Hepatocyte (in vitro differentiated cells): ENCODE results near the gene HOXD4. TPM values are rescaled to one million over a fixed set of nuclear protein-coding genes. Genes with fewer than 3 reads are reported as not detected.

Source experiments
- DNase-seq: peaks from one replicate; pipeline ENCODE4 v3.0.0-alpha.2; 2016; ENCODE audit warnings: low spot score
- H2AFZ ChIP-seq: fragments of 200-600 bp; sonication (generic); 2 replicates; pipeline ENCODE4 v1.6.0; 2016; ENCODE audit warnings: antibody characterized with exemption, mild to moderate bottlenecking
- H3K27ac ChIP-seq: fragments of 200-600 bp; sonication (generic); 2 replicates; pipeline ENCODE4 v1.5.1; 2016; ENCODE audit warnings: mild to moderate bottlenecking
- H3K27me3 ChIP-seq: fragments of 200-600 bp; sonication (generic); 2 replicates; pipeline ENCODE4 v1.6.1; 2016
- H3K36me3 ChIP-seq: fragments of 200-600 bp; sonication (generic); replicated peaks from 2 replicates; pipeline ENCODE4 v1.5.1; 2016; ENCODE audit warnings: low read depth; ENCODE audit not compliant: insufficient read depth
- H3K4me1 ChIP-seq: fragments of 200-600 bp; sonication (generic); 2 replicates; pipeline ENCODE4 v1.5.1; 2016; ENCODE audit warnings: mild to moderate bottlenecking, moderate library complexity; ENCODE audit not compliant: insufficient read depth
- H3K4me2 ChIP-seq: fragments of 200-600 bp; sonication (generic); 2 replicates; pipeline ENCODE4 v1.6.0; 2016
- H3K4me3 ChIP-seq: fragments of 200-600 bp; sonication (generic); 2 replicates; pipeline ENCODE4 v1.5.1; 2016; ENCODE audit warnings: mild to moderate bottlenecking
- H3K79me2 ChIP-seq: fragments of 200-600 bp; sonication (generic); 2 replicates; pipeline ENCODE4 v1.6.0; 2017; ENCODE audit warnings: mild to moderate bottlenecking
- H3K9me2 ChIP-seq: fragments of 200-600 bp; sonication (generic); replicated peaks from 2 replicates; pipeline ENCODE4 v1.6.0; 2017; ENCODE audit warnings: mild to moderate bottlenecking; ENCODE audit not compliant: insufficient read depth
- H3K9me3 ChIP-seq: fragments of 200-600 bp; sonication (generic); 2 replicates; pipeline ENCODE4 v1.5.1; 2016; ENCODE audit warnings: low read depth, mild to moderate bottlenecking
- H4K20me1 ChIP-seq: fragments of 200-600 bp; sonication (generic); 2 replicates; pipeline ENCODE4 v1.6.0; 2016; ENCODE audit warnings: mild to moderate bottlenecking; ENCODE audit not compliant: insufficient read depth, poor library complexity, severe bottlenecking
- EZH2 ChIP-seq: fragments of 200-600 bp; sonication (generic); IDR thresholded peaks from 2 replicates; pipeline ENCODE4 v1.6.1; 2016; ENCODE audit warnings: antibody characterized with exemption, mild to moderate bottlenecking, borderline replicate concordance
- EZH2phosphoT487 ChIP-seq: fragments of 200-600 bp; sonication (generic); IDR thresholded peaks from one replicate; pipeline ENCODE4 v1.6.1; 2018; ENCODE audit warnings: antibody characterized with exemption, mild to moderate bottlenecking, low read depth, moderate library complexity; ENCODE audit not compliant: unreplicated experiment, severe bottlenecking
- WGBS: methylation state at CpG from one replicate; pipeline ENCODE4 v1.1.6; 2016; ENCODE audit warnings: low lambda C conversion rate; ENCODE audit errors: missing lambda C conversion rate; 5-methylcytosine and 5-hydroxymethylcytosine counted together
- polyA plus RNA-seq: library from polyadenylated mRNA; unstranded; fragments of >200 nt; fragmentation: Nextera tagmentation; extraction: Ambion mirVana; gene quantifications from 2 replicates; pipeline ENCODE4 v1.2.1, GENCODE V29; 2016
- total RNA-seq: library from RNA; depleted of rRNA; stranded (reverse); fragments of >200 nt; gene quantifications from 2 replicates; pipeline ENCODE4 v1.2.3, GENCODE V29; 2014
- TF ChIP-seq, protein P1 (sequence below): fragments of 200-600 bp; sonication (generic); IDR thresholded peaks from 2 replicates; pipeline ENCODE4 v1.5.1; 2016; ENCODE audit warnings: antibody characterized with exemption, mild to moderate bottlenecking; ENCODE audit not compliant: poor library complexity

HOXD4 gene
- total and polyA plus RNA-seq, 2 experiments from 2014 or later = 0.70 TPM; not detected in 1

DNA sequence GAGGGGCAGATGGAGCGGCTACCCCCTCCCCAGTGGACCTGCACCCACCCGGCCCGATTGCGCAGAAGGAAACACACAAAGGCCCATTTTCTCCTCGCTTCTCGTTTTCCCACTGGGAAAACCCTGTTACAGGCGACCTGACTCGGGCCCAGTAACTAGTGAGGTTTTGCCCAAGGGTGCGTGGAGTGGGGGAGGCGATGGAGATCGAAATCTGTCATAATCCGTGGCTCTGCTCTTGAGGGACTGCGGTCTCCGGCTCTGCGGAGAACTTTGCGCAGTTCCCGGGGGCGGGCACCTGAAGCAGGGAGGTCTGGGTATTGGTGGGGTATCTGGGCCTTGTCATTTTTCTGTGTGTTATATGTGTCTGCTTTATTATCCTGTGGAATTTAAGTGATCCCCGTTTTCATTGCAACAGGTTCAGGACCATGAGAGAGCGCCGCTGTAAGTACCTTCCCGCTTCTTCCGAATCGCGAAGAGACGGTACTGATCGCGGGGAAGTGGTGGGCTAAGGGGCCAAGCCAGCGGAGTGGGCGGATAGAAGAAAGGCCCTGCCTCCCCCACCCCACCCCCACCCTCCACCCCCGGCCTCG is 4.0 kb upstream of the HOXD4 start:
- Histone ChIP-seq H3K27ac (no peak overlapping the region), H3K4me1 (no peaks in the 10 kb centered on the region), H3K79me2 (no peaks in the 10 kb centered on the region), H3K27me3 (peaks cover 96% of the 10 kb centered on the region), H3K4me3 (no peak overlapping the region), H3K9me2 (no peaks in the 10 kb centered on the region), H4K20me1 (no peaks in the 10 kb centered on the region), H3K9me3 (no peaks in the 10 kb centered on the region), H3K4me2 (no peak overlapping the region), H2AFZ (no peak overlapping the region), H3K36me3 (no peaks in the 10 kb centered on the region)
- no peak for DNase-seq
- TF ChIP-seq, protein P1, sequence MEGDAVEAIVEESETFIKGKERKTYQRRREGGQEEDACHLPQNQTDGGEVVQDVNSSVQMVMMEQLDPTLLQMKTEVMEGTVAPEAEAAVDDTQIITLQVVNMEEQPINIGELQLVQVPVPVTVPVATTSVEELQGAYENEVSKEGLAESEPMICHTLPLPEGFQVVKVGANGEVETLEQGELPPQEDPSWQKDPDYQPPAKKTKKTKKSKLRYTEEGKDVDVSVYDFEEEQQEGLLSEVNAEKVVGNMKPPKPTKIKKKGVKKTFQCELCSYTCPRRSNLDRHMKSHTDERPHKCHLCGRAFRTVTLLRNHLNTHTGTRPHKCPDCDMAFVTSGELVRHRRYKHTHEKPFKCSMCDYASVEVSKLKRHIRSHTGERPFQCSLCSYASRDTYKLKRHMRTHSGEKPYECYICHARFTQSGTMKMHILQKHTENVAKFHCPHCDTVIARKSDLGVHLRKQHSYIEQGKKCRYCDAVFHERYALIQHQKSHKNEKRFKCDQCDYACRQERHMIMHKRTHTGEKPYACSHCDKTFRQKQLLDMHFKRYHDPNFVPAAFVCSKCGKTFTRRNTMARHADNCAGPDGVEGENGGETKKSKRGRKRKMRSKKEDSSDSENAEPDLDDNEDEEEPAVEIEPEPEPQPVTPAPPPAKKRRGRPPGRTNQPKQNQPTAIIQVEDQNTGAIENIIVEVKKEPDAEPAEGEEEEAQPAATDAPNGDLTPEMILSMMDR = no peak
- no peak for TF ChIP-seq EZH2phosphoT487
- WGBS = 37% methylated on average over 32 of the region's 32 CpGs

DNA sequence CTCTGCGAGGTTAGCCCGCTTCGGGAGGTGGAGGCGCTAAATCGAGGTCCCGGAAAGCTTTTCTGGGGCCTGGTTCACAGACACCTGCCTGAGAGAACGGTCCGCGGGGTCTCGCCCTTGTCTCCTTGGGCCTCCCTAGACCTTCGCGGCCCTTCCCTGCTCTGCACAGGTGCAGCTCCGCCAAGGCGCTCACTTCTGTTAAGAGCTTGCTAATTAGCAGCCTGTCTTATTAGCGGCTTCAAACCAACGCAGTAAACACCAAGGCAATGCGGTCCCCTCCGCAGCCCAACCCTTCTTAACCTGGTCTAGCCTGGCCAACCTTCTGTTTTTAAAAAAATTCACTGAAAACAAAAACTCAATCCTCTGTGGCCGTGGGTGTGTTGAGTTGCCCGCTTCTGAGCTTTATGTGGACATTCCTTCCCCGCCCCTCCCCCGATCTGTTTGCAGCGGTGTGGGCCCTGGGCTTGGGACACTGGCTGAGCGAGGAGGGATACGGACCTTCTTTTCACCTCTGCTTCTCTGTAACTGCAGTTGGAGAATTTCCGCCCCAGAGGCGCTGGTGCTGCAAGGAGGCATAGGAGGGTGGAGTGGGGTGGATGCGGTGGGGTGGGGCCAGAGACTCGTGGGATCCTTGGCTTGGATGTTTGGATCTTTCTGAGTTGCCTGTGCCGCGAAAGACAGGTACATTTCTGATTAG is 3.4 kb upstream of the HOXD4 start:
- TF ChIP-seq, protein P1 = no peak
- TF ChIP-seq EZH2 (peak; percentile 95), EZH2phosphoT487 (peak; percentile 85)
- H3K79me2 ChIP-seq = no peaks in the 10 kb centered on the region
- no peak overlapping the region for H2AFZ ChIP-seq
- no peaks in the 10 kb centered on the region for H3K4me1 ChIP-seq
- no peak overlapping the region for H3K4me3 ChIP-seq
- no peaks in the 10 kb centered on the region for H3K36me3 ChIP-seq
- peaks cover 96% of the 10 kb centered on the region for H3K27me3 ChIP-seq
- no peaks in the 10 kb centered on the region for H4K20me1 ChIP-seq
- H3K9me2 ChIP-seq = no peaks in the 10 kb centered on the region
- H3K27ac ChIP-seq = no peak overlapping the region
- no peak overlapping the region for H3K4me2 ChIP-seq
- no peaks in the 10 kb centered on the region for H3K9me3 ChIP-seq
- DNase-seq = no peak
- 25% methylated on average over 31 of the region's 31 CpGs for WGBS

DNA sequence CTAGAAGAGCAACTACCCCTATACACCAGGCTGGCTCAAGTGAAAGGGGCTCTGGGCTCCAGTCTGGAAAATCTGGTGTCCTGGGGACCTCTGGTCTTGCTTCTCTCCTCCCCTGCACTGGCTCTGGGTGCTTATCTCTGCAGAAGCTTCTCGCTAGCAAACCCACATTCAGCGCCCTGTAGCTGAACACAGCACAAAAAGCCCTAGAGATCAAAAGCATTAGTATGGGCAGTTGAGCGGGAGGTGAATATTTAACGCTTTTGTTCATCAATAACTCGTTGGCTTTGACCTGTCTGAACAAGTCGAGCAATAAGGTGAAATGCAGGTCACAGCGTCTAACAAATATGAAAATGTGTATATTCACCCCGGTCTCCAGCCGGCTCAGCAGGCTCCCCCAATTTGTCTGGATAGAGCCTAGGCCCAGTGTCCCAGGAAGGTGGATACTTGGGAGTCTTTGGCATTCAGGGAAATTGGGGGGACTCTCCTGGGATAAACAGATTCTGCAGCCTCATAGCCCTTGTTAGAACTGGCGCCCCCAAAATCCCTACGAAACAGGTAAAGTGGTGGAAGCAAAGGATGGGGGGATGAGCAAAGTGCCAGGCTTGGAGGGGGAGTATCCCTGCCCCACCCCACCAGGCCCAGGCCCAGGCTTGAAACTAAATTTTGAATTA is 2.5 kb upstream of the HOXD4 start:
- H3K4me2 ChIP-seq = no peak overlapping the region
- no peaks in the 10 kb centered on the region for H3K9me3 ChIP-seq
- H3K4me3 ChIP-seq = no peak overlapping the region
- H4K20me1 ChIP-seq = no peaks in the 10 kb centered on the region
- no peaks in the 10 kb centered on the region for H3K36me3 ChIP-seq
- DNase-seq = no peak
- H3K79me2 ChIP-seq = no peaks in the 10 kb centered on the region
- H2AFZ ChIP-seq = no peak overlapping the region
- H3K9me2 ChIP-seq = no peaks in the 10 kb centered on the region
- peaks cover 96% of the 10 kb centered on the region for H3K27me3 ChIP-seq
- H3K4me1 ChIP-seq = no peaks in the 10 kb centered on the region
- 55% methylated on average over 11 of the region's 11 CpGs for WGBS
- no peak overlapping the region for H3K27ac ChIP-seq
- TF ChIP-seq, protein P1 = no peak
- no peak for TF ChIP-seq EZH2
- TF ChIP-seq EZH2phosphoT487 = no peak
